HG03139 (cell line): ENCODE results near the gene GOLGA3.
"Not testable (repeated sequence)": the region's sequence is repeated elsewhere in the genome, so short reads cannot be mapped to it uniquely, and the experiment has no call there.

Source experiments
- ATAC-seq: cut with Tn5 transposase; IDR thresholded peaks from one replicate; pipeline ENCODE4 v1.9.1; 2021; ENCODE audit not compliant: unreplicated experiment

GOLGA3 gene

GRCh38 chr12:132779781-132780353 lies 48.8 kb downstream of the GOLGA3 start:
- ATAC-seq = no peak

GRCh38 chr12:132777614-132778013 lies 51.1 kb downstream of the GOLGA3 start:
- no peak for ATAC-seq

- no peak for ATAC-seq
Observed at GRCh38 chr12:132776816-132777568, 51.7 kb downstream of the GOLGA3 start.

GRCh38 chr12:132776230-132776625 lies 52.4 kb downstream of the GOLGA3 start:
- not testable (repeated sequence) for ATAC-seq

- no peak for ATAC-seq
Observed at GRCh38 chr12:132775502-132776229, 53.0 kb downstream of the GOLGA3 start.

- ATAC-seq = no peak
Observed at GRCh38 chr12:132774646-132775275, 53.9 kb downstream of the GOLGA3 start.

GRCh38 chr12:132774159-132774558 lies 54.5 kb downstream of the GOLGA3 start:
- ATAC-seq = no peak

- ATAC-seq = no peak
Observed at GRCh38 chr12:132773077-132773955, 55.4 kb downstream of the GOLGA3 start.

- ATAC-seq = no peak
Observed at GRCh38 chr12:132772606-132773005, 56.1 kb downstream of the GOLGA3 start.

- ATAC-seq = peak; percentile 44
Observed at GRCh38 chr12:132771126-132771838, 57.4 kb downstream of the GOLGA3 start.

- no peak for ATAC-seq
Observed at GRCh38 chr12:132766380-132767085, 62.1 kb downstream of the GOLGA3 start.

- ATAC-seq = no peak
Observed at GRCh38 chr12:132765361-132765760, 63.3 kb downstream of the GOLGA3 start.

GRCh38 chr12:132764231-132764630 lies 64.4 kb downstream of the GOLGA3 start:
- no peak for ATAC-seq

GRCh38 chr12:132761921-132762583 lies 66.6 kb downstream of the GOLGA3 start:
- peak; percentile 62 for ATAC-seq

- ATAC-seq = peak; percentile 32
Observed at GRCh38 chr12:132761032-132761920, 67.4 kb downstream of the GOLGA3 start, which contains the start of gene ANKLE2. ANKLE2 (minus strand) TSS chr12:132761832; CDS start chr12:132761798, 34 bp downstream.

- no peak for ATAC-seq
Observed at GRCh38 chr12:132759359-132759758, 69.3 kb downstream of the GOLGA3 start.

GRCh38 chr12:132758825-132759224 lies 69.8 kb downstream of the GOLGA3 start:
- ATAC-seq = not testable (repeated sequence)
